Prostate gland (tissue), 2 donors: Measurements from ENCODE around the gene RBBP8NL. TPM values are rescaled to one million over a fixed set of nuclear protein-coding genes. Genes with fewer than 3 reads are reported as not detected.

Experiments
- DNase-seq: peaks from one replicate; pipeline ENCODE4 v3.0.0-alpha.2; 2019; ENCODE audit warnings: low spot score
- H3K27ac ChIP-seq, 2 donors: fragments of 200-600 bp; sonication (generic); 2 replicates each; pipeline ENCODE4 v1.5.1; 2017 to 2019
- H3K27me3 ChIP-seq: fragments of 200-600 bp; sonication (generic); replicated peaks from 2 replicates; pipeline ENCODE4 v1.5.1; 2019; ENCODE audit not compliant: insufficient read depth
- H3K36me3 ChIP-seq, 2 donors: fragments of 200-600 bp; sonication (generic); 1 replicate in 1 of 2; 2 replicates in 1 of 2; pipeline versions ENCODE4 v1.5.1 to v1.8.1; 2017 to 2019
- H3K4me1 ChIP-seq: fragments of 200-600 bp; sonication (generic); replicated peaks from 2 replicates; pipeline ENCODE4 v1.5.1; 2019
- H3K4me3 ChIP-seq, 2 donors: fragments of 200-600 bp; sonication (generic); 2 replicates each; pipeline ENCODE4 v1.5.1; 2017 to 2019
- H3K9me3 ChIP-seq: fragments of 200-600 bp; sonication (generic); 2 replicates; pipeline ENCODE4 v1.5.1; 2017
- POLR2A ChIP-seq: fragments of 450-650 bp; IDR thresholded peaks from one replicate; pipeline ENCODE4 v1.6.1; 2016; ENCODE audit warnings: antibody characterized with exemption, mild to moderate bottlenecking
- POLR2AphosphoS5 ChIP-seq: sonication (generic); formaldehyde crosslinking; IDR thresholded peaks from one replicate; pipeline ENCODE4 v1.6.1; 2017; ENCODE audit warnings: antibody characterized with exemption
- WGBS: methylation state at CpG from one replicate; pipeline ENCODE4 v1.1.5; 2018; 5-methylcytosine and 5-hydroxymethylcytosine counted together
- intact Hi-C: fragments of 100-400 bp; cut with DNase I; formaldehyde crosslinking; loops from one replicate; pipeline ENCODE4 v1.14.2; 2022
- total RNA-seq, 2 donors: library from RNA; depleted of rRNA; stranded (reverse); fragments of >200 nt; gene quantifications; one replicate each; pipeline ENCODE4 v1.1.0, GENCODE V29; 2016
- TF ChIP-seq, protein P1 (sequence below), 4 experiments: fragments of 200-600 bp in 2 of 4; fragments of 450-650 bp in 2 of 4; sonication (generic) in 2 of 4; IDR thresholded peaks; 1 replicate in 3 of 4; 2 replicates in 1 of 4; pipeline ENCODE4 v1.5.1; 2016 to 2019; ENCODE audit warnings: antibody characterized with exemption in 4 of 4, mild to moderate bottlenecking in 2 of 4, moderate library complexity in 2 of 4

RBBP8NL gene
- total RNA-seq, 2 donors from 2014 or later, result 4.9 to 10.9 TPM

DNA sequence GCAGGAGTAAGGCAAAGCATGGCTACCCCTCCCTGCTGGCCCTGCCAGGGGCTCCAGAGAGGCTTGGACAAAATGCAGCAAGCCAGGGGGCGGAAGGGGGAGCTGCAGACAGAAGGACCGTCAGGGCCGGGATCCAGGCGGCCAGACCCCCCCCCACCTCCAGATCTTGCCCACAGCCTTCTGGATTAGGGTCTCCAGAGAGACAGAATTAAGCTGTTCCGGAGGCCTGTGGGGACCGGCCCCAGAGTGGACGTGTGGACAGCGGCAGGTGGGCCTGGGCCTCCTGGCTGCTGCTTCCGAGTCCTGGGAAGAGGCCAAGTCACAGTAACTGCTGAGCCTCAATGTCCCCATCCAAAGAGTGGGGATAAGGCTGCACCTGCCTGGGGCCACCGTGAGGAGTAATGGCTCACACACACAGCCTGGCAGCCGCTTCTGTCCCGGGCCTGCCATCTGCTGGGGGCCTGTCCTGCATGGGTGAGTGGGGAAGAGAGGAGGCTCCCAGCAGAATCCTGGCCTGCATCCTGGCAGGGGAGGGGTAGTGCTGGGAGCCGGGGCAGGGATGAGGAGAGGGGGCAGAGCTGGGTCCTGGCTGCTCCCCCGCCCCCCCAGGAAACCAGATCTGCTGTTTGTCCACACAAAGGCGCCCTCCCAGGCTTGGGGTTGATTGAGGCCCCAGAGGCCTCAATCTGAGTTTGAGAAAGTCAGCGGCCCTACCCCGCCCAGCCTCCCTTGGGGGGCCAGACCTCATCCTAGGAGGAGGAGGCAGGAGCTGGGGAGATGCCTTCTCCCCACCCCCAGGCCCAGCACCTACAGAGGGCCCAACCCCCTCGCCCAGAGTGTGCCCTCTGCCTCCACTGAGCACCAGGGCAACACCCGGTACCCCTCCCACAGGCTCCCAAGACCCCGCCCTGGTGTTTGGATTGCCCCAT lies 64.1 kb downstream of the RBBP8NL start:
- 50% methylated on average over 20 of the region's 20 CpGs for WGBS
- DNase-seq, result peak; percentile 8
- H3K4me1 ChIP-seq, result peaks cover 45% of the 10 kb centered on the region
- H3K9me3 ChIP-seq, result no peaks in the 10 kb centered on the region
- intact Hi-C loops, result no loop called here
- no peaks in the 10 kb centered on the region for H3K27me3 ChIP-seq
- H3K27ac ChIP-seq, result peak overlapping the region; percentile 91 to 92
- H3K4me3 ChIP-seq, result no peak overlapping the region
- H3K36me3 ChIP-seq, result no peaks in the 10 kb centered on the region
- TF ChIP-seq POLR2A (no peak), POLR2AphosphoS5 (no peak)
- TF ChIP-seq, protein P1, sequence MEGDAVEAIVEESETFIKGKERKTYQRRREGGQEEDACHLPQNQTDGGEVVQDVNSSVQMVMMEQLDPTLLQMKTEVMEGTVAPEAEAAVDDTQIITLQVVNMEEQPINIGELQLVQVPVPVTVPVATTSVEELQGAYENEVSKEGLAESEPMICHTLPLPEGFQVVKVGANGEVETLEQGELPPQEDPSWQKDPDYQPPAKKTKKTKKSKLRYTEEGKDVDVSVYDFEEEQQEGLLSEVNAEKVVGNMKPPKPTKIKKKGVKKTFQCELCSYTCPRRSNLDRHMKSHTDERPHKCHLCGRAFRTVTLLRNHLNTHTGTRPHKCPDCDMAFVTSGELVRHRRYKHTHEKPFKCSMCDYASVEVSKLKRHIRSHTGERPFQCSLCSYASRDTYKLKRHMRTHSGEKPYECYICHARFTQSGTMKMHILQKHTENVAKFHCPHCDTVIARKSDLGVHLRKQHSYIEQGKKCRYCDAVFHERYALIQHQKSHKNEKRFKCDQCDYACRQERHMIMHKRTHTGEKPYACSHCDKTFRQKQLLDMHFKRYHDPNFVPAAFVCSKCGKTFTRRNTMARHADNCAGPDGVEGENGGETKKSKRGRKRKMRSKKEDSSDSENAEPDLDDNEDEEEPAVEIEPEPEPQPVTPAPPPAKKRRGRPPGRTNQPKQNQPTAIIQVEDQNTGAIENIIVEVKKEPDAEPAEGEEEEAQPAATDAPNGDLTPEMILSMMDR (IDR thresholded peaks at IDR 0.05), result no peak

DNA sequence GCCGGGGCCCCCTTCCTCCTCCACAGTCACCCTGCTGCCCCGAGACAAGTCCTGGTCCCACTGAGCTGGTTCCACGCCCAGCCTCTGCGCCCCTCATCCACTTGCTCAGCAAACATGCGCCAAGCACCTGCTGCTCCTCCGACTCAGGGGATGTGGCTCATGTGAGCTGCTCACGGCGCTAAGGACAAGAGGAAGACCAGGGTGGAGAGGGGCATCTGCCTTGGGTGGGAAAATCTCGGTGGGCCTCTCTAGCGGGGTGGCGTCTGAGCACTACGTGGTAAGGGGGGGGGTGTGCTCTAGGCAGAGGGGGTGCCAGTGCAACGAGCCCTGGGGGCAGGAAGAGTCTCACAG lies 64.8 kb downstream of the RBBP8NL start:
- no peak for DNase-seq
- no peaks in the 10 kb centered on the region for H3K36me3 ChIP-seq

GRCh38 chr20:62361799-62362589 lies 65.3 kb downstream of the RBBP8NL start:
- 64% methylated on average over 32 of the region's 34 CpGs for WGBS
- intact Hi-C loops, result no loop called here
- Histone ChIP-seq H3K9me3 (no peaks in the 10 kb centered on the region), H3K27me3 (no peaks in the 10 kb centered on the region), H3K36me3 (no peaks in the 10 kb centered on the region), H3K27ac (peak overlapping the region; percentile 91 to 92), H3K4me3 (no peak overlapping the region), H3K4me1 (peaks cover 42% of the 10 kb centered on the region)
- DNase-seq, result peak; percentile 26
- TF ChIP-seq POLR2AphosphoS5 (no peak), POLR2A (no peak)
- TF ChIP-seq, protein P1 (IDR thresholded peaks at IDR 0.05), result no peak

More for the DNA sequence above, 64.8 kb downstream of the RBBP8NL start:
- no peaks in the 10 kb centered on the region for H3K27me3 ChIP-seq
- intact Hi-C loops, result no loop called here
- 56% methylated on average over 13 of the region's 13 CpGs for WGBS
- H3K4me1 ChIP-seq, result peaks cover 39% of the 10 kb centered on the region
- H3K4me3 ChIP-seq, result no peak overlapping the region
- TF ChIP-seq POLR2A (no peak), POLR2AphosphoS5 (no peak)
- TF ChIP-seq, protein P1 (IDR thresholded peaks at IDR 0.05), result no peak
- peak overlapping the region; percentile 91 to 92 for H3K27ac ChIP-seq
- H3K9me3 ChIP-seq, result no peaks in the 10 kb centered on the region

DNA sequence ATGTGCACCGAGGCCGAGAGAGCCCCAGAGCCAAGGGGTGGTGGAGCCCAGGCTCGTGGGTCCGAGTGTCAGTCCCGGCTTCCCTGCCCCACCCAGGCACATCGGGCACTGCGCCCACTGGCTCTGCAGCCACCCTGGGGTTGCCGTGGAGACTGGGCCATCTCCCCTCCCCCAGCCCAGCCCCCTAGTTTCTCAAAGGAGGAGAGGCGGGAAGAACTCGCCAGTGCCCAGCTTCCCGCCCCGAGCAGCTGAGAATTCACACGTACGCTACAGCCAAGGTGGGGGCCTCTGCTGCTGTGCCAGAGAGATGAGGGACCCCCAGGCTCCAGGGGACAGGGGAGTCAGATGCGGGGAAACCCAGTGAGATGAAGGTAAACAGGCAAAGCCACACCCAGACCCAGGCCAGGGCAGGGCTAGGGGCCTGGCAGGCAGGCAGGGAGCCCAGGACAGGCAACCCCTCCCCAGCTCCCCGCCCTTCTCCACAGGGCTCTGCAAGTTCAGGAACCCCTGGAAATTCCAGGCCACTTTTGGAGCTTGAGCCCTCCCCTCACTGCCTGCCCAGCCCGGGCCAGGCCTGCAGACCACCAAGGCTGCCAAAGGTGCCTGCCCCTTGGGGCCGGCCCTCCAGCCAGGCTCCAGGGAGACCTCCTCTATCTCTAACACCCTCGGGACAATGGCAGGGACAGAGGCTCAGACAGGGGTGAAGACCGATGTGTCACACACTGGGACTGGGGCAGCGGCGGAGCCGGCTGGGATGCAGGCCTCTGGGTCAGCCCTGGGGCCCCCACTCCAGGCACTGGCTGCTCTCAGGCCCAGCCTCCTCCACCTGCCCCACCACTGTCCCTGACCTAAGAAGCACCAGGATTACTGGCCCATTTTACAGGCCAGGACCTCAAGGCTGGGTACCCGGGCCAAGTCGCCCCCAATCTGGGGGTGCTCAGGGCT lies 66.2 kb downstream of the RBBP8NL start:
- 35% methylated on average over 25 of the region's 25 CpGs for WGBS
- no peaks in the 10 kb centered on the region for H3K9me3 ChIP-seq
- intact Hi-C loops, result no loop called here
- H3K4me1 ChIP-seq, result peaks cover 51% of the 10 kb centered on the region
- TF ChIP-seq POLR2AphosphoS5, result no peak
- TF ChIP-seq POLR2A, result no peak
- TF ChIP-seq, protein P1 (IDR thresholded peaks at IDR 0.05), result no peak
- no peaks in the 10 kb centered on the region for H3K27me3 ChIP-seq
- no peak for DNase-seq
- no peak overlapping the region for H3K4me3 ChIP-seq
- H3K36me3 ChIP-seq, result no peaks in the 10 kb centered on the region
- peak overlapping the region; percentile 91 to 92 for H3K27ac ChIP-seq

Other genes starting within 250 kb of the RBBP8NL start
- gene MTG2, start 244.5 kb downstream of the RBBP8NL start, total RNA-seq, result 10 to 100 TPM; 40.0 to 53.0 TPM
- gene HRH3, start 207.3 kb downstream of the RBBP8NL start, total RNA-seq, result under 1 TPM; 0.18 to 0.51 TPM
- 10 to 100 TPM; 33.5 to 50.6 TPM for gene OSBPL2, start 189.0 kb downstream of the RBBP8NL start, total RNA-seq
- gene ADRM1, start 124.5 kb downstream of the RBBP8NL start, total RNA-seq, result 100 to 1,000 TPM; 149 to 207 TPM
- 100 to 1,000 TPM; 170 to 272 TPM for gene LAMA5, start 60.2 kb downstream of the RBBP8NL start, total RNA-seq
- 1,000 to 10,000 TPM; 1,506 to 4,377 TPM for gene RPS21, start 40.4 kb downstream of the RBBP8NL start, total RNA-seq
- gene CABLES2, start 20.3 kb downstream of the RBBP8NL start, total RNA-seq, result 10 to 100 TPM in 1 of 2 donors, 1 to 10 TPM in 1; 4.1 to 31.3 TPM
- gene GATA5, start 48.5 kb upstream of the RBBP8NL start, total RNA-seq, result 10 to 100 TPM in 1 of 2 donors, 1 to 10 TPM in 1; 1.3 to 53.7 TPM
- gene SLCO4A1, start 215.0 kb upstream of the RBBP8NL start, total RNA-seq, result 10 to 100 TPM in 1 of 2 donors, 1 to 10 TPM in 1; 4.5 to 12.3 TPM